ENCODE data around the gene DNMT3A.

Gene DNMT3A

DNA sequence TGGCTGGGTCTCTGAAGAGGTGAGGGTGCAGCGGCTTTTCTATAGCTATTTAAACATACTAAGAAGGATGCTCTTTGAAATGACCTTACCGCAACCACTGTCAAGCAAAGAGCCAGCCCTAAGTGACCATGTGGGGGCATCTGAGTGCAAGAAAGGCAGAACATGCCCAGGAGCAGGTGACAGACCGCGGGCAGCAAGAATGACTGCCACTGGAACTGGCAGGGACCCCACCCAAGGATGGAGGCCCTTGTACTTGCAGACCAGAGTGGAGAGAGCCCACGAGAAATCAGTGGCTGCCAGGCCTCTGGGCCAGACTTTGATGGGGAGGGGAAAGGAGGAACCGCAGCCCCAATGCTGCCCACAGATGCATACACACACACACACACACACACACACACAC lies 33.1 kb downstream of the DNMT3A start:
- in situ Hi-C loops (cut with MboI; ENCODE audit: low sequenced_read_pairs), result no loop called here

DNA sequence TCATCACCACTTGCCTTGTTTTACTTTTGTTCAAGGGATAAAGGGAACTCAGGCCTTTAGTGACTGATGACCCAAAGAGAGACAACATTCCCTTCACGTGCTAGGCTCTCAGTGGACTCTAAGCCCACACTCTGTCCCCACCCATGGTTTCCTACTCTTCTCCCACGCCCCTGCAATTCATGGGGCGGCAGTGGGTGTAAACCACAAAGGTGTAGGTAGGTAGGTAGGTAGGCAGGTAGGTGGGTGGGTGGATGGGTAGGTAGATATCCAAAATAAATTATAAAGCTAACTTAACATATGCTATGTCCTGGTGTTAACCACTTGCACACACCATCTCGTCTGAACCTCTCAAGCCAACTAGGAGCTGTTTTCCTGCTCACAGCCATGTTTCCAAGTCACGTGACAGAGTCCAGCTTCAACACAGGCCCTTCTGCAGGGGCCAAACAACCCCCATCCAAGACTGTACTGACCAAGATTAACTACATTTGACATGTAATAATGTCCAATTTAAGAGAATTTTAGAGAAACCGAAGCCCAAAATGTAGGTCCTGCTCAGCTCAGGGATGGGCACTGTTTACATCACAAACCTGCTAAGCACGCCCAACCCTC lies 33.7 kb downstream of the DNMT3A start:
- in situ Hi-C loops (cut with MboI; ENCODE audit: low sequenced_read_pairs), result no loop called here

DNA sequence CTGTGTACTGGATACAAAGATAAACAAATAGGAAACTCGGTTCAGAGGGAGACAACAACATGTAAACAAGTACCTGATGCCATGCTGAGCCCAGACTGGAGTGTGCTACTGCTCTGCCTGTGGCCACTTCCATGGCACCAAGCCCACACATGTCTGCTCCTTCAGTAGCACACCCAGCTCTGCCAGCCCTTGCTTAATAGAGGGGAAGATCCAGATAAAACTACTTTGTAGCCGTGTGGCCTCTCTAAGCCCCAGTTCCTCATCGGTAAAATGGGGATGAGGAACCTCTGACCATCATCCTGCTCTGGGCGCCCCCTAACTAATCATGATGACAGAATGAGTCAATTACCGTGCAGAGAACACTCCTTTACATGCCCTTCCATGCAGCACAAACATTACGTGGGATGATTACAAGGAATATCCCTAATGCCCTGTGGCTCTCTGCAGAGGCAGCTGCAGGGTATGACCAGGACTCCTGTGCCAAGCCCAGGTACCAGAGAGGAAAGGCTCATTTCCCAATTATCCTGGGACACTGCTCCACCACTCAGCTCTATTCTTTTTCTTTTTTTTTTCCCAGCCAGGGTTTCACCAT lies 34.9 kb downstream of the DNMT3A start:
- in situ Hi-C loops (cut with MboI; ENCODE audit: low sequenced_read_pairs), result no loop called here

DNA sequence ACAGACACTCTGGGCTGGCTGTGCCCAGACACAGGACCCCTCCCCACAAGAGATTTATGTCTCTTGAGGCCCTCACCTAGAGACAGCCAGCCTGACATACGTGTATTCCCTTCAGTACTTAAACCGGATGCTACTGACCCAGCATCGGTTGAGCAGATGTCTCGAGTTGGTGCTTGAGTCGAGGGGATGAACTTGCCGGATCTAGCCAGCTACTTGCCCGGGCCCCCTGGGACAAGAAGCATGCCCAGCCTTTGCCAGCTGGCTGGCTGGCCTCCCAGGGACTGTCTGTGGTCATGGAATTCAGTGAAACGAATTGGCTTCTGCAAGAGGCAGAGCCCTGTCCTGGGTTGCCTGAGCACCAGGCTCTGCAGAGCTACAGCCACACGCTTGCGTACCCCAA lies 36.0 kb downstream of the DNMT3A start:
- in situ Hi-C loops (cut with MboI; ENCODE audit: low sequenced_read_pairs), result no loop called here

DNA sequence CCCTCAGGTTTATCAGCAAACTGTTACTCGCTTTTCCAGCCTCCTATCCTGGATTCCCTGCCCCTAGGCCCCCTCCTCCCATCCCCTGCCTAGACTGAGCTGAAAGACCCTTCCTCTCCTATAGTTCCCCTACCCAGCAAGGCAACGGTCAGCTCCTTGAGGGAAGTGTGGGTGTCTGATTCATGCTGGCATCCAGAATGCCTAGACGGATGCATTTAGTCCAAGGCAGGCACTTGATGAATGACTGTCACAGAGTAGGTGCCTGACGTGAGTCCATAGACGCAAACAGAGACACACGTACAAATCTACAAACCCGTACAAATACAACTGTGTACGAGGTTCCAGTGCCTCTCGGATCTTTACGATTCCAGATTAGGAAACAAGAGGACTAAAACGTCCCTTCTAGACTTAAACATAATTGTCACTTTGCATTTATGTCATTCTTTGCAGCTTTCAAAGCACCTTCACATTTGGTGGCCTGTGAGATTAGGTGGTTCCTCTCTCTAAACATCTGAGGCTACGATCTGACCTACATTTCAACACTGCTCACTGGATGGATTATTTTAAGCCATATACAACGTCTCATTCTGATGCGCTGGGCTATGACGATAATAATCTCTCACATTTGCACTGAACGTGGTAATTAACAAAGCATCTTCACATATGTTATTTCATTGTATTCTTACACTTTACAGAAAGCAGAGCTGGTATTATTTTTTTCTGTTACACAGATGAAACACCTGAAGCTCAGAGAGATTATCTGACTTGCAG lies 36.7 kb downstream of the DNMT3A start:
- in situ Hi-C loops (cut with MboI; ENCODE audit: low sequenced_read_pairs), result no loop called here

DNA sequence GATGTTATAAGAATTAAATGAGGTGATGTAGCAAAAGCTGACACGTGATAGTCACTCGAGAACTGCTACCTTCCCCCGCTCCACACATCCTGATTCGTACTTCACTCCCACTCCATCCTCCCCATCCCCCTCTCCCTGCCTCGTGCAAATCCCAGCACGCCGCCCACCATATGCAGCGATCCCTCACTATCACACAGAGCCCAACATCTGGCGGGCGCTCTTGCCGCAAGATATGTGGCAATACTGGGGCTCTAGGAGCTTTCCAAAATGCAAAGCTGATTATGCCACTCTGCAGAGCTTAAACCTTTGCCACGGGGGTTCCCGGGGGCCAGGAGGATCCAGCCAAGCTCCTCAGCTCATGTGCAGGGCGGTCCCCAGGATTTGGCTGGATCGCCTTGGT lies 37.4 kb downstream of the DNMT3A start:
- in situ Hi-C loops (cut with MboI; ENCODE audit: low sequenced_read_pairs), result no loop called here

DNA sequence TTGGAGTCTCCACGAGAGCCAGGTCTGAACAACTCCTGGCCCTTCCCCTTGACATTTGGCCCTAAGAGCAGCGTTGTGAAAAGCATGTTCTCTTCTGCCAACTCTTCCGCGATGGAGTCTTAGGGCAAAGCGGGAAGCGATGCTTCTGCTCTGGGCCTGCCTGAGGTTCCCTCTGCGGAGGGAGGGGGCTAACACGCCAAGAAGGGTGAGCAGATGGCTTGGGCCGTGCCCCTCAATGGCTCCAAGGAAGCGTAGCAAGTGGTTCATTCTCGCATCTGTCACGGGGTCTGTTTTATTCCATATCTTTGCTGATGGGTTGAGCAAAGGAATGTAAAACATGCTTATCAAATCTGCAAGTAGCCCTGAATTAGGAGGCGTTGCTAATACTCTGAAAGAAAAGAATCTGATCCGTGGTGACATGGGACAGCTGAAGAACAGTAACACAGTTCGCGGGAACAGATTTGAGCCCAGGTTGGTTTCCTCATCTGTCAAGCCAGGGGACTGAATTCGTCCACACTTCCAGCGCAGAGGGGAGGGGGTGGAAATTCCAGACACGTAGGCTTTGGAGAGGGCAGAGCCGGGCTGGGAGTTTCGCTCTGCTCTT lies 38.0 kb downstream of the DNMT3A start:
- in situ Hi-C loops (cut with MboI; ENCODE audit: low sequenced_read_pairs), result no loop called here

DNA sequence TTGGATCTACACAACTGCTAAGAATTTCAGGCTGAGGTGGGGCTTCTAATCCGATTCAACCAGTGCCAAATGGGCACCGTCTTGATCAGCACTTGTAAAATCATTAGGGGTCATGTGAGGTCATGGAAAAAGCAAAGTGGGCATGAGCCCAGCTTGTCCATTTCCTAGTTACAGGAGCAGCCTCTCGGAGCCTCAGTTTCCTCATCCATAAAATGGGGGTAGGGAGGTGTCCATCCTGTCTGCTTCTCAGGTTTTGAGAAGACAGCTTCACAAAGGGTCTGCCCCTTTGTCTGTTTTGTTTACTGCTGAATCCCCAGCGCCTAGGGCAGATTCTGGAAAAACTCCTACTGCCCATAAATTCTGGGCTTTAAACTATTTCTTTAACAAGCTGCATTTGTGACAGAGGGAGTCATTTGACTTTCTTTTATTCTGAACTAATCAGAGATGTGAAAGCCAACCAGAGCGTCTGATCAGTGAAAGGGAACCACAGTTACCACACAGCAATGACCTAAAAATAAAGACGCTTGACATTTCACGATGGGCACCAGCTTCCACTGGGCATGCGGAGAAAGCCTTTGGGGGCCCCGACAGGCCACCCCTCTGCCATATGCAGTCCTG lies 38.9 kb downstream of the DNMT3A start:
- in situ Hi-C loops (cut with MboI; ENCODE audit: low sequenced_read_pairs), result no loop called here

DNA sequence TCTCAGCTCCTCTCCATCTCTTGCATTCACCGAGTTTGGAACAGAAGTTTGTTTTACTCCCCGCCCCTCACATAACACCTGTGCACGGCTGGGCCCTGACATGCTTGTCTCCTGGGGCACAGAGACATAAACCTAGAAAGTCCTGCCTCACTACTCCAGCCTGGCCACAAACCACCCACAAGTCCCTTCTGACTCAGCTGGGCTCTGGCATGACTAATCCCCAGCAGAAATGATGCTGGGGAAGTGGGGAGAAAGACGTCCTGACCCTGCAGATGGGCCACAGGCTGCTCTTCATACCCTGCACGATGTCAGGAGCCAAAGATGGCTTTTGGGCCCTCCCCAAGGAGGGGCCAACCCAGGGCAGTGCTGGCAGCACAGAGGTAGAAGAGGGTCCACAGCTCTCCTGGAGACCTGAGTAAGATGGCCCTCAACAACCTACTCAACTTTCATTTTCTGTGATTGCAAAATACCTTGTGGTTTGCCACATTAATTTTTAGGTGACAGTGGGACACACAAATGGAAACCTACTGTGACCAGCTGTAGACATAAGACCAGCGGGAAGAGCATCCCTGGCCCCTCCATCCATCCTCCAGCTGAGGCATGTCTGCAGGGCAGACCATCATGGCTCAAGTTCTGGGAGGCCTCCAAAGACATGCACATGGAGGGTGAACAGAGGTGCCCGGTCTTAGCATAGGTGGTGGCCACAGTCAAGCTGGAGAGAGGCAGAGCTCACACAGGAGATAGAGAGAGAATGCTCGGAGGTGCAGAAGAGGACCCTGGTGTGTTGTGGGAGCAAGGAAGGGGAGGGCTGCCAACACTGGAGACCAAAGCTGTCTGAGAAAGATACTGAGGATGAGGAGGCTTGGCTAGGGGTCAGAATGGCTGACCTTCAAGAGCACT lies 40.0 kb downstream of the DNMT3A start:
- in situ Hi-C loops (cut with MboI; ENCODE audit: low sequenced_read_pairs), result no loop called here

DNA sequence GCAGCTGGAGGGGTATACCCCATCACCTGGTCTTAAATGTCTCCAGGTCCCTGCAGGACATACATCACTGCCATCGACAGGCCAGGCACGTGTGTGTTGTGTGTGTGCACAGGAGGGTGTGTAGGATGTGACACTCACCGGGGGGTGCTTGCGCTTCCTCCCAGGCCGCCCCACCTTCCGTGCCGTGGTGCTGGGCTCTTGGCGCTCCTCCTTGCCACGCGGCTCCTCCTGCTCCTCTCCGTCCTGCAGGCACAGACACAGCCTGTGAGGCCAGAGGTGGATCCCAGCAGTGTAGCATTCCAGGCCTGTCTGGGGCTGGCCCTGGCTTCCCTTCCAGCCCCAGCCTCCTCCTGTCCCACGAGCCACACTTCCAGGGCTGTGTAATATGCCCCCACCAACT lies 41.7 kb downstream of the DNMT3A start:
- in situ Hi-C loops (cut with MboI; ENCODE audit: low sequenced_read_pairs), result no loop called here

DNA sequence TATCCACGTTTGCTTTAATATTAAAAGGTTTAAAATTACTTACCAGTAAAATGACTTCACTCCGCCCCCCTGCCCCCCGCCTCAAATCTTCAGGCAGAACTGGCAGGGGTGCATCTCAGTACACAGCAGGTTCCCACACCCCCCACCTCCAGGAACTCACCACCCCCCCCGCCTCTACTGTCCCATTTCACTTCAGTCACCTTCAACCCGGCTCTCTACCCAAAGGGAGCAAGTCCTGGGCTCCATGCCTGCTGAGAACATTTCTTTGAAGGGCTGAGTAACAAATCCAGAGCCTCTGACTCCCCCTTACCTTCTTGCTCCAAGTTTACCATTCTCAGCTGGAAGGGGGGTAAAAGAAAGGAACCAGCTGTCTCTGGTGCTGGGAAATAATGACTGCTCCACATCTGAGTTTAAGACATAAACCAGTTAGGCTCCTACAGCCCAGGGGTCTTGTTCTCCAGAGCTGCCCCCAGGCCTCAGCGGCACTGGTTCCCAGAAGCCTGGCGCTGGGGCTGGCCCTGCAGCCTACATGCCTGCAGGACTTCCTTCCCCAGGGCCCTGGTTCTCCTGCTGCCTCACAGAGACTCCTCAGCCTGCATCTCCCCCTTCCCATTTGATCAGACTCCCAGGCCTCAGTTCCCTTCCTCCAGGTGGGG lies 42.8 kb downstream of the DNMT3A start:
- in situ Hi-C loops (cut with MboI; ENCODE audit: low sequenced_read_pairs), result no loop called here

DNA sequence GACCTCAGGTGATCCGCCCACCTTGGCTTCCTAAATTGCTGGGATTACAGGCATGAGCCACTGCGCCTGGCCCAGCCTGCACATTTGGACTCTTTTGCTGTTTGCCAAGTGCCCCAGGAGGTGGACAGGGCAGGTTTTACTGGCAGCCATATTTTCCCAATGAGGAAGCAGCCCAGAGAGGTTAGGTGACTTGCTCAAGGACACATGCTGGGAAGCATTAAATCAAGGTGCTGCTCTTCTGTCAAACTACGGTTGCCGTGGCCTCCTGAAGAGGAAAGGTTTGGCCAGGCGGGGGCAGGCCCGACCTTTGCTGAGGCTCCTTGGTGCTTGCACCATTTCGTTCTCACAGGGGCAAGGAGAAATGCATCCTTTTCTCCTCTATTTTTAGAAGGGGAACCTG lies 44.0 kb downstream of the DNMT3A start:
- in situ Hi-C loops (cut with MboI; ENCODE audit: low sequenced_read_pairs), result no loop called here

DNA sequence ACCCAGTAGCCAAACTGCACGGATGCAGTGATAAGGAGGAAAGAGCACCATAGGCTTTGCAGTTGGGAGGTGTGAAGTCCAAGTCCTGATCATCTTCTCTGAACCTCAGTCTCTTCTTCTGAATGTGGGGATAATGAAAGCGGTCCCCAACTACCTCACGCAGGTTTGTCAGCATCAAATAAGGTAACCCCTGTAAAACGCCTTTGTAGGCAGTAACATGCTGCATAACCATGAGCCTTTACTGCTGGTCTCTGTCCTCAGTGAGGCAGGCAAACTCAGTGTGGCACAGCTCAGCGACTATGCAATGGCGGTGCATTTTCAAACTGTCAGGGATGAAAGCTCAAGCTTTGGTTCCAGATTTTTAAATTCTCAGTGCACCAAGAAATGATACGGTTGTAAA lies 46.1 kb downstream of the DNMT3A start:
- in situ Hi-C loops (cut with MboI; ENCODE audit: low sequenced_read_pairs), result no loop called here

DNA sequence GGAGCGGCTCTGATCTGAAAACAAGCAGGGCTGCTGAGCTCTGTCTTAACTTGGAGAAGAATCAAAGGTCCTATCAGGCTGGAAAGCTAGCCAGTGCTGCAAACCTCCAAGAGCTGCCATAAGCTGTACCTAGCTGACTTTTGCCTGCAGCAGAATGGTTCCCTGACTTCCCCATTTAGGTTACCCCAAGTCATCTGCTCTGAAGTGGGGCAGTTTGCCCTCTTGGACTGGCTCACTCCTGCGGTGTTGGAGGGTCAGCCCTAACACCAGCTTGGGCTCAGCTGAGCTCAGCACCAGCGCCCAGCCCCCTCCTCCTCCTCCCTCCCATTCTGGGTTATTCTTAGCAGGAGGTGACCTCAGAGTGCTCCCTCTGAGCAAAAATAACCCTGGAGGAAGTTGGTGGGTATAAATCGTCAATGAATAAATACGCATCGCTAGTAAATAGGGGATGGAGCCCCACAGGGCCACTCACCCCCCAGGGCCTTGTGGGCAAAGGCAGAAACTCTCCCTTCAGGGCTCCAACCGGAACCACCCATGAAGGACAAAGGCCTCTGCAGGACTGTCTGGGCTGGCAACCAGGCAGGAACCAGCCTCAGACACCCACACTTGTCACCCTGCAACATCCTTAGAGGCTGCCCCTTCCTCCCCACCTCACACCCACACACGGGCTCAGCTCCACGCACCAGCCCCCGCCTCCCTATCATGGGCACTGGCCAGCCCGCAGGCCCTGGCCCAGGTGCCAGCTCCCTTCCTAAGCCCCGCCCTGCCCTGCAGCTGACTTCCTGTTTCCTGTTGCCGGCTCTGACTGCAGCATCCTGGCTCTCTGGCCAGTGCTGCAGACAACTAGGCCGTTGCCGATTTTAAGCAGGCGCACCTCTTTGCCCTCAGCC lies 46.9 kb downstream of the DNMT3A start:
- in situ Hi-C loops (cut with MboI; ENCODE audit: low sequenced_read_pairs), result no loop called here

DNA sequence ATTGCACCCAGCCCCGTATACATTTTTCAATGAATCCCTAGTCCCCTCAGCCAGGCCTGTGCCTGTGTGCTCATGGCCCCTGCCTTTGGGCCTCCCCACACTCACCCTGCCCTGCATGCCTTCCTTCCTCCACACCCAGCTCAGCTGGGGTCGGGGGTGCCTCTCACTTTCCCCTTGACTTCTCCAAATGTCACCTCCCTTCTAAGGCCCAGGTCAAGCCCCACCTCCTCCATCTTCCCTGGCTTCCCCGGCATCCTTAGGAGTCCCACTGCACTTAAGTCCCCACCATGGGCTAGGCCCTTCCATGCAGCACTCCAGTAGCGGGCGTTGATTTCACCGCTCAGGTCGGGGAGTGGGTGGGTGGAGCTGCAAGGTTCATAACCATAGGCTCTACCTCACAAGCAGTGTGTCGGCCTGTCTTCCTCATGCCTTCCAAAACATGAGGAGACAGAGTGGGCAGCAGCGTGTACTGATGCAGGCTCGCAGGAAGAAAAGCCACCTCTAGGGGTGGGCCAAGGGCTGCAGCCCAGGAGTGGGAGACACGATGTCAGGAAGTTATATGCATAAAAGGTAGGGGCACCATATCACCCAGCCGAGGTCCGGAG lies 47.7 kb downstream of the DNMT3A start:
- in situ Hi-C loops (cut with MboI; ENCODE audit: low sequenced_read_pairs), result no loop called here

DNA sequence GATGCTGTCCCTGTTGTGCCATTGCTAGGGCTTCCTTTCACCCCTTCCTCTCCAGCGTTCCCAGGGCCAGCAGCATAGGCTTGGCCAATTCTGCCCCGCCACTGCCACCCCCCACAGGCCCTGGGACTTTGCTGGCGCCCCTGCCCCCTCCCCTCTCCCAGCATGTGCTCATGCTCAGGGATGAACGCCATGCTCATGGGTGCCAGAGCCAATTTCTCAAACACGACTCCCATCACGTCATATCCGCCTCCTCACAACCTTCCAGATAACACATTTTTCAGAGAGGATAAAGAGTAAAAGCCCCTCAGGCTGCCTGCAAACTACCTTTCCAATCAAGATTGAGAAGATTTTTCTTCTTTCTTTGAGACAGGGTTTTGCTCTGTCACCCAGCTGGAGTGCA lies 48.6 kb downstream of the DNMT3A start:
- in situ Hi-C loops (cut with MboI; ENCODE audit: low sequenced_read_pairs), result no loop called here

DNA sequence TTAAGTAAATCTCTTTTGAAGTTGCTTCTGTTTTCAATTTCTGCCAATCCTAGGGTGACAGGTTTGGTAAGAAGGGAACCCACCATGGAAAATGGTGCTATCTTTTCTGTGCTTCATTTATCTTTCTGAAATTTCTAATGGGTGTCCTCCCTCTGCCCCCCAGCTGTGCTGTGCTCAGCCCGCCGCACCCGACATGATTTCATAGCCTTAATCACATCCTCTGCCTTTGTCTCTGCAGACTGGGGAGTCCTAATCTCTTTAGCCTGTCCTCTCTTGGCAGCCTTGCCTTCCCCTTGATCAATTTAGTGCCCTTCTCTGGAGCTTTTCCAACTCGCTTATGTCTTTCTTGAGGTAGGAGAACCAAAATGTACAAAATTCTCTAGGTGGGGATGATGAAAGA lies 49.3 kb downstream of the DNMT3A start:
- in situ Hi-C loops (cut with MboI; ENCODE audit: low sequenced_read_pairs), result no loop called here

DNA sequence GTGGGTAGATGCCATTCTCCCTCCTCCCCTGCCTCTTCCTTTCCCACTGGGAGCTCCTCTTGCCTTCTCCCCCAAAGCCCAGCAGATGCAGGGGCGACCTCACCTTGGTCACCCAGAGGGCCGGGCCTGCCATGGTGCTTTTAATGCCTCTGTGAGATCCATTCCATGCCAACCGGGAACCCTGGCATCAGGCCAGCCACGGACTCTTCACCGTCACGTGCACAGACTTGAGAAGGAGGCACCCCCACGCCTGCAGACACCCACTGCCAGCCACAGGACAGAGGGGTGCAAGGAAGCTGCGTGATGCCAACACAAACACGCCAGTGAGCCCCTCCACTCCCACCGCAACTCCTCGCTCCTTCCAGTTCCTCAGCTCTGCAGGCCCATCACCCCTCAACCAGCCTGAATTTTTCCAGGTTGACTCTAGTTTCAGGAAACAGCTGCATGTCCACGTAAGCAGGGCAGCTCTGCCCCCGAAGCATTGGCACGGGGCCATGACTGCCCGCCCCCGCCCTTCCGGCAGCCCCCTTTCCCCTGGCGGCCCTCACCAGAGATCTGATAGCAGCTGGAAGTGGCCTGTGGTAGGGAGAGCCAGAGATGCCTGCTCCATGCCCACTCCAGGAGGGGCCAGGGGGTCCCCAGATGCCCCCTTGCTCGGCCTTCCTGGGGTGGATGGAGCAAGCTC lies 50.8 kb downstream of the DNMT3A start:
- in situ Hi-C loops (cut with MboI; ENCODE audit: low sequenced_read_pairs), result no loop called here
